ENCODE data around the gene TEX47.

- TF ChIP-seq CTCF (conservative IDR thresholded peaks at IDR 0.05) (no peak), ZFX (IDR thresholded peaks at IDR 0.05) (no peak)
Measured at GRCh38 chr7:88826222-88826621, 30.7 kb upstream of the TEX47 start.
